Activated T-cell treated with anti-CD3 and anti-CD28 coated beads, Interleukin-2, amount 50 U/mL, for 48 hours (primary cell): ENCODE results near the gene EML5.

Source experiments
- DNase-seq, 2 experiments: peaks; one replicate each; pipeline ENCODE4 v3.0.0-alpha.2; 2020

The EML5 gene

GRCh38 chr14:88706425-88706824 is 86.3 kb downstream of the EML5 start:
- no peak for DNase-seq

GRCh38 chr14:88698651-88699050 is 94.1 kb downstream of the EML5 start:
- no peak for DNase-seq

- no peak for DNase-seq
These were observed 96.9 kb downstream of the EML5 start for GRCh38 chr14:88695870-88696269.

GRCh38 chr14:88688386-88688785 is 104.4 kb downstream of the EML5 start:
- no peak for DNase-seq

- DNase-seq, result no peak
These were observed 109.6 kb downstream of the EML5 start for GRCh38 chr14:88683119-88683518.

GRCh38 chr14:88682495-88683114 is 110.1 kb downstream of the EML5 start:
- DNase-seq, result no peak

- DNase-seq, result no peak
These were observed 110.8 kb downstream of the EML5 start for GRCh38 chr14:88681755-88682494.

GRCh38 chr14:88669346-88669745 is 123.4 kb downstream of the EML5 start:
- no peak for DNase-seq

- no peak for DNase-seq
These were observed 124.2 kb downstream of the EML5 start for GRCh38 chr14:88668448-88669116.

- DNase-seq, result peak; percentile 38 to 42
These were observed 125.0 kb downstream of the EML5 start for GRCh38 chr14:88667555-88668273.

- DNase-seq, result no peak
These were observed 132.7 kb downstream of the EML5 start for GRCh38 chr14:88660056-88660455.

- no peak for DNase-seq
These were observed 153.5 kb downstream of the EML5 start for GRCh38 chr14:88639221-88639620.

- DNase-seq, result no peak
These were observed 160.2 kb downstream of the EML5 start for GRCh38 chr14:88632512-88632911.

- DNase-seq, result no peak
These were observed 161.7 kb downstream of the EML5 start for GRCh38 chr14:88631091-88631490.

- DNase-seq, result no peak
These were observed 162.2 kb downstream of the EML5 start for GRCh38 chr14:88630565-88630964.

GRCh38 chr14:88628462-88628861 is 164.3 kb downstream of the EML5 start:
- DNase-seq, result no peak

GRCh38 chr14:88628033-88628432 is 164.7 kb downstream of the EML5 start:
- no peak for DNase-seq

- DNase-seq, result no peak
These were observed 167.1 kb downstream of the EML5 start for GRCh38 chr14:88625671-88626070.

GRCh38 chr14:88621100-88621499 is 171.7 kb downstream of the EML5 start:
- no peak for DNase-seq

GRCh38 chr14:88618476-88618875 is 174.3 kb downstream of the EML5 start:
- no peak for DNase-seq

GRCh38 chr14:88617479-88617878 is 175.3 kb downstream of the EML5 start:
- no peak for DNase-seq

- DNase-seq, result no peak
These were observed 176.1 kb downstream of the EML5 start for GRCh38 chr14:88616697-88617096.

- DNase-seq, result no peak
These were observed 178.4 kb downstream of the EML5 start for GRCh38 chr14:88614218-88614907.
